SH-SY5Y (cell line): Measurements from ENCODE around the gene SDHB.

Source experiments
- GATA2 ChIP-seq: IDR thresholded peaks from 2 replicates; pipeline ENCODE4 v1.6.1; 2011; ENCODE audit warnings: mild to moderate bottlenecking, low read depth, low read length
- GATA3 ChIP-seq: IDR thresholded peaks from 2 replicates; pipeline ENCODE4 v1.6.1; 2011; ENCODE audit warnings: low read depth, mild to moderate bottlenecking, low read length, moderate library complexity

GRCh38 chr1:17095141-17095540 lies 41.3 kb upstream of the SDHB start:
- no peak for TF ChIP-seq GATA2
- TF ChIP-seq GATA3, result no peak
